Left lung (tissue), 10 donors: Measurements from ENCODE around the gene CACNA1H. TPM values are rescaled to one million over a fixed set of nuclear protein-coding genes. Genes with fewer than 3 reads are reported as not detected.

Experiments used
- ATAC-seq: fragments of 200-7000 bp; cut with Tn5 transposase; one replicate; pipeline ENCODE4 v1.9.1; 2020; ENCODE audit warnings: moderate library complexity
- DNase-seq, 4 donors: peaks; one replicate each; pipeline ENCODE4 v3.0.0-alpha.2; 2013 to 2020
- H3K27ac ChIP-seq, 2 donors: fragments of 200-600 bp; sonication (generic) in 1 of 2; one replicate each; pipeline versions ENCODE4 v1.5.0 to v1.8.0; 2020 to 2021
- H3K27me3 ChIP-seq, 2 donors: fragments of 200-600 bp; sonication (generic) in 1 of 2; one replicate each; pipeline versions ENCODE4 v1.5.0 to v1.8.0; 2020 to 2021
- H3K36me3 ChIP-seq, 2 donors: fragments of 200-600 bp; sonication (generic) in 1 of 2; one replicate each; pipeline versions ENCODE4 v1.5.0 to v1.8.0; 2020 to 2021
- H3K4me1 ChIP-seq, 2 donors: fragments of 200-600 bp; one replicate each; pipeline ENCODE4 v1.8.0; 2021
- H3K4me3 ChIP-seq, 2 donors: fragments of 200-600 bp; sonication (generic) in 1 of 2; one replicate each; pipeline versions ENCODE4 v1.5.0 to v1.8.0; 2020 to 2021; ENCODE audit warnings: mild to moderate bottlenecking in 1 of 2
- H3K9me3 ChIP-seq, 2 donors: fragments of 200-600 bp; sonication (generic) in 1 of 2; one replicate each; pipeline versions ENCODE4 v1.5.0 to v1.8.0; 2020 to 2021
- intact Hi-C, 2 donors: fragments of 100-400 bp; cut with DNase I; formaldehyde crosslinking; loops; one replicate each; pipeline versions ENCODE4 v1.11.2 to v1.14.2; 2022
- polyA plus RNA-seq, 6 donors: library from polyadenylated mRNA; unstranded; fragments of 120-200 nt; gene quantifications; one replicate each; pipeline ENCODE4 v1.2.1, GENCODE V29; 2013; ENCODE audit not compliant: insufficient read length in 6 of 6
- total RNA-seq, 2 donors: library from RNA; stranded (reverse); fragmentation: NEBNext Ultra II Directional; extraction: Animal tissue kit (Norgen Biotek cat#: 25700); gene quantifications; one replicate each; pipeline ENCODE4 v1.2.1, GENCODE V29; 2021
- TF ChIP-seq, protein P1 (sequence below), 2 donors: fragments of 200-600 bp; sonication (generic) in 1 of 2; IDR thresholded peaks; one replicate each; pipeline versions ENCODE4 v1.5.0 to v1.8.0; 2021; ENCODE audit warnings: antibody characterized with exemption in 2 of 2
- donor health status: DM: no; HTN: yes; CAD: no.
- donor health status: DM: no; HTN: no; CAD: no.

Gene CACNA1H
- total and polyA plus RNA-seq, 8 donors, result 3.4 to 14.0 (median 7.1) TPM

GRCh38 chr16:1256874-1257322 is 104.0 kb downstream of the CACNA1H start:
- H3K27me3 ChIP-seq, result peaks cover 25 to 63% of the 10 kb centered on the region in 2 donors
- TF ChIP-seq, protein P1, sequence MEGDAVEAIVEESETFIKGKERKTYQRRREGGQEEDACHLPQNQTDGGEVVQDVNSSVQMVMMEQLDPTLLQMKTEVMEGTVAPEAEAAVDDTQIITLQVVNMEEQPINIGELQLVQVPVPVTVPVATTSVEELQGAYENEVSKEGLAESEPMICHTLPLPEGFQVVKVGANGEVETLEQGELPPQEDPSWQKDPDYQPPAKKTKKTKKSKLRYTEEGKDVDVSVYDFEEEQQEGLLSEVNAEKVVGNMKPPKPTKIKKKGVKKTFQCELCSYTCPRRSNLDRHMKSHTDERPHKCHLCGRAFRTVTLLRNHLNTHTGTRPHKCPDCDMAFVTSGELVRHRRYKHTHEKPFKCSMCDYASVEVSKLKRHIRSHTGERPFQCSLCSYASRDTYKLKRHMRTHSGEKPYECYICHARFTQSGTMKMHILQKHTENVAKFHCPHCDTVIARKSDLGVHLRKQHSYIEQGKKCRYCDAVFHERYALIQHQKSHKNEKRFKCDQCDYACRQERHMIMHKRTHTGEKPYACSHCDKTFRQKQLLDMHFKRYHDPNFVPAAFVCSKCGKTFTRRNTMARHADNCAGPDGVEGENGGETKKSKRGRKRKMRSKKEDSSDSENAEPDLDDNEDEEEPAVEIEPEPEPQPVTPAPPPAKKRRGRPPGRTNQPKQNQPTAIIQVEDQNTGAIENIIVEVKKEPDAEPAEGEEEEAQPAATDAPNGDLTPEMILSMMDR (IDR thresholded peaks at IDR 0.05), result no peak
- H3K27ac ChIP-seq, result no peak overlapping the region
- intact Hi-C loops, result no loop called here
- no peak for ATAC-seq
- no peak for DNase-seq
- H3K36me3 ChIP-seq, result no peaks in the 10 kb centered on the region
- H3K4me3 ChIP-seq, result no peak overlapping the region
- no peaks in the 10 kb centered on the region for H3K4me1 ChIP-seq
- H3K9me3 ChIP-seq, result no peaks in the 10 kb centered on the region

GRCh38 chr16:1257561-1258224 is 104.8 kb downstream of the CACNA1H start:
- Histone ChIP-seq H3K27ac (no peak overlapping the region), H3K27me3 (peaks cover 27 to 71% of the 10 kb centered on the region in 2 donors), H3K4me1 (no peaks in the 10 kb centered on the region), H3K9me3 (no peaks in the 10 kb centered on the region), H3K4me3 (no peak overlapping the region), H3K36me3 (no peaks in the 10 kb centered on the region)
- ATAC-seq, result no peak
- TF ChIP-seq, protein P1 (IDR thresholded peaks at IDR 0.05), result no peak
- no peak for DNase-seq
- intact Hi-C loops, result no loop called here

DNA sequence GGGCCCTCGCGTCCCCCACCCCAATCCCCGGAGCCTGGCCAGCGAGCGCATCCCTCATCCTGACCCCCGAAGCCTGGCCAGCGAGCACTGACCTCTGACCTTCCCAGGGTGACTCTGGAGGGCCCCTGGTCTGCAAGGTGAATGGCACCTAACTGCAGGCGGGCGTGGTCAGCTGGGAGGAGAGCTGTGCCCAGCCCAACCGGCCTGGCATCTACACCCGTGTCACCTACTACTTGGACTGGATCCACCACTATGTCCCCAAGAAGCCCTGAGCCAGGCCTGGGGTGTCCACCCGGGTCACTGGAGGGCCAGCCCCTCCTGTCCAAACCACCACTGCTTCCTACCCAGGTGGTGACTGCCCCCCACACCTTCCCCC is 105.3 kb downstream of the CACNA1H start:
- no peak overlapping the region for H3K27ac ChIP-seq
- no peaks in the 10 kb centered on the region for H3K9me3 ChIP-seq
- H3K36me3 ChIP-seq, result no peaks in the 10 kb centered on the region
- intact Hi-C loops, result no loop called here
- no peak overlapping the region for H3K4me3 ChIP-seq
- DNase-seq, result no peak
- TF ChIP-seq, protein P1 (IDR thresholded peaks at IDR 0.05), result no peak
- no peaks in the 10 kb centered on the region for H3K4me1 ChIP-seq
- no peak for ATAC-seq
- H3K27me3 ChIP-seq, result peaks cover 27 to 76% of the 10 kb centered on the region in 2 donors

GRCh38 chr16:1258906-1259759 is 106.2 kb downstream of the CACNA1H start:
- ATAC-seq (no peak), DNase-seq (no peak)
- Histone ChIP-seq H3K27me3 (peaks cover 27 to 84% of the 10 kb centered on the region in 2 donors), H3K4me3 (no peak overlapping the region), H3K27ac (no peak overlapping the region), H3K4me1 (no peaks in the 10 kb centered on the region), H3K9me3 (no peaks in the 10 kb centered on the region), H3K36me3 (no peaks in the 10 kb centered on the region)
- intact Hi-C loops, result no loop called here
- TF ChIP-seq, protein P1 (IDR thresholded peaks at IDR 0.05), result no peak

DNA sequence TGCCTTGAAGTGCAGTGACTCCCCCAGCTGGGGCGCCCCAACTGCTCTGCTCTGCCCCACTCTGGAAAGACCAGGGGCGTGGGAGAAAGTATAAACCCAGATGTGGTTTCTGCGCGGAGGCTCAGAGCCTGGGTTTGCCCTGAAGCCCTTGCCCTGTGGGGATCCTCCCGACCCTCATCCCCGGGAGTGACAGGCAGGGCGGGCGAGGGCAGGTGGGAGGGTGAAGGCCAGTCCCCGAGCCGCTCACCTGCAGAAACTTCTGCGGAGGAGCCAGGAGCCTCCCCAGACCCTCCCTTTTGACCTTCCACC is 106.8 kb downstream of the CACNA1H start:
- intact Hi-C loops, result no loop called here
- TF ChIP-seq, protein P1 (IDR thresholded peaks at IDR 0.05), result no peak
- peaks cover 27 to 84% of the 10 kb centered on the region in 2 donors for H3K27me3 ChIP-seq
- H3K4me1 ChIP-seq, result no peaks in the 10 kb centered on the region
- no peaks in the 10 kb centered on the region for H3K9me3 ChIP-seq
- ATAC-seq, result no peak
- no peaks in the 10 kb centered on the region for H3K36me3 ChIP-seq
- H3K27ac ChIP-seq, result no peak overlapping the region
- H3K4me3 ChIP-seq, result no peak overlapping the region
- DNase-seq, result no peak
